Bronchial epithelial cell (primary cell): ENCODE results near the gene OPA1. TPM values are rescaled to one million over a fixed set of nuclear protein-coding genes. Genes with fewer than 3 reads are reported as not detected.

Experiments
- DNase-seq: peaks from one replicate; pipeline ENCODE4 v3.0.0-alpha.2; 2010; ENCODE audit warnings: low read depth
- FAIRE-seq: peaks from 2 replicates; lab custom pipeline; 2011; peaks lifted over from hg19 to GRCh38; lab: Jason Lieb, UNC
- H3K27me3 ChIP-seq: 2 replicates; pipeline ENCODE4 v1.5.1; 2011; ENCODE audit warnings: low read length; ENCODE audit not compliant: control insufficient read depth, insufficient read depth
- H3K36me3 ChIP-seq: 2 replicates; pipeline ENCODE4 v1.5.1; 2011; ENCODE audit warnings: low read length; ENCODE audit not compliant: control insufficient read depth, insufficient read depth
- H3K4me3 ChIP-seq: 2 replicates; pipeline ENCODE4 v1.5.1; 2011; ENCODE audit warnings: mild to moderate bottlenecking, low read depth, low read length, control low read depth
- CTCF ChIP-seq: IDR thresholded peaks from 2 replicates; pipeline ENCODE4 v1.5.1; 2011; ENCODE audit warnings: mild to moderate bottlenecking, moderate library complexity, low read length, control low read depth, inconsistent platforms; ENCODE audit not compliant: insufficient read depth, severe bottlenecking
- total RNA-seq: library from RNA; depleted of rRNA; stranded (reverse); fragments of >200 nt; gene quantifications from 2 replicates; pipeline ENCODE4 v1.2.1, GENCODE V29; 2014

Gene OPA1
- total RNA-seq, 1 donor from 2014 or later = 79.8 TPM

DNA sequence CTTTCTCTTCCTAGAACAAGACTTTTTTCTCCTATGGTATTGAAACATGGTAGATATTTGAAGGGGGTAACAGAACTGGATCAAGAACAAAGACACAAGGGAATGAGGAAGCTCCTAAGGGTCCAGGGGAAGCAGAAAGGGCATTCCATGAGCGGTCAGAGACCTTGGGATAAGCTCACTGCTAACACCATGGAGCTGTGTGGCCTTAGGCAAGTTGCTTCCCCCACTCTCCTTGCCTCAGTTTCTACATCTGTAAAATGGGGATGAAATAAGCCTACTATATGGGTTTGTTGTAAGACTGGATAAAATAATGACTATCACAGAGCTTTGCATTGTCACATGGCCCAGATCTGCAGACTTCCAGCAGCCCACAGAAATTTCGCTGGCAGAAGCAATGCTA, 139.8 kb downstream of the OPA1 start:
- TF ChIP-seq CTCF = no peak

GRCh38 chr3:193734737-193735366, 141.8 kb downstream of the OPA1 start:
- no peak for DNase-seq
- Histone ChIP-seq H3K4me3 (no peak overlapping the region), H3K27me3 (no peaks in the 10 kb centered on the region), H3K36me3 (no peaks in the 10 kb centered on the region)
- no peak for TF ChIP-seq CTCF
- FAIRE-seq = peak; percentile 89

More for the DNA sequence above, 139.8 kb downstream of the OPA1 start:
- DNase-seq (no peak), FAIRE-seq (no peak)
- Histone ChIP-seq H3K27me3 (no peaks in the 10 kb centered on the region), H3K4me3 (no peak overlapping the region), H3K36me3 (no peaks in the 10 kb centered on the region)

DNA sequence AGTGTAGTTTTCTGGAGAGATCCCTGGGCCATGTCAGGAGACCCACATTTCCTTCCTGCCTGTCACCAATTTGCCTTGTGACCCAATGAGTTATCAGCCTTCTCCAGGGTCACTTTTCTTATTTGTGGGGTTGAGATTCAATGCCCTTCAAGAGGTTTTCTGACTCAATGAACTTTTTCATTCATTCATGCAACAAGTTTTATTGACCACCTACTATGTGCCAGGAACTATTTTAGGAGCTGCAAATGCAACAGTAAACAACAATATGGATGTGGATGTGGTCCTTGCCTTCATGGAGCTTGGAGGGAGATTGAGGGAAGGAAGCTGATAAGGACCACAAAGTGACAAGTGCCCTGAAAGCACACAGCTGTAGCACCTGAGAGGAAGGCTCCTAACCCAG, 142.8 kb downstream of the OPA1 start:
- DNase-seq = no peak
- H3K36me3 ChIP-seq = no peaks in the 10 kb centered on the region
- no peak for FAIRE-seq
- H3K27me3 ChIP-seq = no peaks in the 10 kb centered on the region
- H3K4me3 ChIP-seq = no peak overlapping the region
- TF ChIP-seq CTCF = no peak

DNA sequence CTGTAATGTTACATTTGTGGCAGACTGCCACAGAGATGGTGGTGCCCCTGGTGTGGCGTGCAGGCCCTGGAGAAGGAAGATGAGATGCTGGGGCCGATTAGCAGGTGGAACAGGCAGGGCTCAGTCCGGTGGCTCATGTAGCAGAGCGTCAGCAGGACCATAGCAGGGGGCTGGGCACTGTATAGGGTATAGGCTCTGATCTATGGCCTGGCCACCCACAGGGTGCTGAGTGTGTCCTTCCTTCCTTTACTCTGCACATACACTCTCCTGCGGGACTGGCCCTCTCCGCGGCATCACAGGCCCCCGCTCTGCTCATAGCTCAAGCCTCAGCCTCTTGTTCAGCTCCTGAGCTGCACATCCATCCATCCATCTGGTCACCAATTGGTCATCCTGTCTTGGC, 143.6 kb downstream of the OPA1 start:
- Histone ChIP-seq H3K27me3 (no peaks in the 10 kb centered on the region), H3K36me3 (no peaks in the 10 kb centered on the region), H3K4me3 (no peak overlapping the region)
- no peak for TF ChIP-seq CTCF
- FAIRE-seq = no peak
- no peak for DNase-seq

GRCh38 chr3:193737191-193737751, 144.3 kb downstream of the OPA1 start:
- no peak for TF ChIP-seq CTCF
- Histone ChIP-seq H3K4me3 (no peak overlapping the region), H3K36me3 (no peaks in the 10 kb centered on the region), H3K27me3 (no peaks in the 10 kb centered on the region)
- FAIRE-seq (no peak), DNase-seq (no peak)

DNA sequence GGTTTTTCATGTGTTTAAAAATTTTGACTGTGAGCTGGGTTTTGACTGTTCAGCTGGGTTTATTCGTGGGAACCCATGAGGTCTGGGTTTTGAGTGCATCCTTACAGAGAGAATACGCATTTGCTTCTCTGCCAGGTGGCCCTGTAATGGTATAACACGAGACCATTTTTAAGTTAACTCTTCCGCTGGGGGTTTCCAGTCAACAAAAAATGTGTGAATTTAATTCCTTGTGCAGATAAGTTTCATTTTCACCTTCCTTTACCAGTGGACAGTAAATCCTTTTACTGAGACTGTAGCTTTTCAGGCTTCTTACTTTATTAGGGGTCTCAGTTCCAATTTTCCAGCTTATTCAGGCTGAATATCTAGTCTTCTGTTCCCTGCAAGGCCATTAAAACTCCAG, 149.6 kb downstream of the OPA1 start:
- no peaks in the 10 kb centered on the region for H3K36me3 ChIP-seq
- no peaks in the 10 kb centered on the region for H3K27me3 ChIP-seq
- DNase-seq (no peak), FAIRE-seq (no peak)
- TF ChIP-seq CTCF = no peak
- H3K4me3 ChIP-seq = no peak overlapping the region
